Endothelial cell of umbilical vein (primary cell): Measurements from ENCODE around the gene MCHR1. TPM values are rescaled to one million over a fixed set of nuclear protein-coding genes. Genes with fewer than 3 reads are reported as not detected.

Source experiments
- BruUV-seq: library from RNA; stranded (reverse); fragments of 400-500 nt; replicated peaks from 2 replicates; lab custom pipeline; 2021; lab: Mats Ljungman, UMichigan
- CTCF ChIA-PET: fragments of 300-600, 350-600 bp; sonication (Branson Sonifier 250); formaldehyde crosslinking; loops from one replicate; lab custom pipeline; 2021; ENCODE audit warnings: antibody characterized with exemption, inconsistent platforms; lab: Charles Lee
- POLR2A ChIA-PET: fragments of 300-600, 350-600 bp; sonication (Branson Sonifier 250); formaldehyde crosslinking; loops from one replicate; lab custom pipeline; 2021; ENCODE audit warnings: antibody characterized with exemption, inconsistent platforms; lab: Charles Lee
- DNase-seq: peaks from one replicate; pipeline ENCODE4 v3.0.0-alpha.2; 2011; ENCODE audit warnings: low read depth, low spot score
- FAIRE-seq: peaks from 2 replicates; lab custom pipeline; 2011; peaks lifted over from hg19 to GRCh38; lab: Jason Lieb, UNC
- H2AFZ ChIP-seq: 2 replicates; pipeline ENCODE4 v1.6.0; 2012; ENCODE audit warnings: low read depth, low read length, control low read depth, inconsistent platforms
- H3K27ac ChIP-seq: 2 replicates; pipeline ENCODE4 v1.5.1; 2011; ENCODE audit warnings: low read depth, mild to moderate bottlenecking, control low read depth, low read length, moderate library complexity; ENCODE audit not compliant: insufficient read depth
- H3K27me3 ChIP-seq, 2 experiments: 2 replicates each; pipeline versions ENCODE4 v1.6.0 to v1.6.1; 2011; ENCODE audit warnings: low read length in 2 of 2, mixed read lengths in 1 of 2; ENCODE audit not compliant: control insufficient read depth in 2 of 2, insufficient read depth in 2 of 2
- H3K36me3 ChIP-seq, 2 experiments: 2 replicates in 1 of 2; 3 replicates in 1 of 2; pipeline ENCODE4 v1.5.1; 2011; ENCODE audit warnings: low read length in 2 of 2, mild to moderate bottlenecking in 1 of 2, moderate library complexity in 1 of 2; ENCODE audit not compliant: control insufficient read depth in 2 of 2, insufficient read depth in 2 of 2; ENCODE audit errors: extremely low read depth in 1 of 2
- H3K4me1 ChIP-seq: 3 replicates; pipeline ENCODE4 v1.5.1; 2011; ENCODE audit warnings: mild to moderate bottlenecking, low read length; ENCODE audit not compliant: control insufficient read depth, insufficient read depth; ENCODE audit errors: extremely low read depth
- H3K4me2 ChIP-seq: 2 replicates; pipeline ENCODE4 v1.6.1; 2011; ENCODE audit warnings: low read length, control low read depth, mixed read lengths; ENCODE audit not compliant: insufficient read depth
- H3K4me3 ChIP-seq, 3 experiments: fragments of 200-600 bp in 1 of 3; sonication (generic), shearing (Covaris generic) in 1 of 3; replicated peaks in 1 of 3; 2 replicates each; pipeline ENCODE4 v1.5.1; 2011 to 2016; ENCODE audit warnings: control low read depth in 3 of 3, low read length in 3 of 3, mild to moderate bottlenecking in 2 of 3, inconsistent platforms in 1 of 3, low read depth in 1 of 3, moderate library complexity in 1 of 3; ENCODE audit not compliant: insufficient read depth in 1 of 3
- H3K79me2 ChIP-seq: 2 replicates; pipeline ENCODE4 v1.6.0; 2012; ENCODE audit warnings: low read length, inconsistent platforms; ENCODE audit not compliant: control insufficient read depth, insufficient read depth
- H3K9ac ChIP-seq: replicated peaks from 2 replicates; pipeline ENCODE3; 2011; ENCODE audit warnings: low read length, control low read depth; ENCODE audit not compliant: insufficient read depth; ENCODE audit errors: extremely low read depth
- H3K9me1 ChIP-seq: replicated peaks from 3 replicates; pipeline ENCODE4 v1.6.0; 2011; ENCODE audit warnings: mild to moderate bottlenecking, low read length; ENCODE audit not compliant: control insufficient read depth, insufficient read depth; ENCODE audit errors: extremely low read depth
- H3K9me3 ChIP-seq: replicated peaks from 2 replicates; pipeline ENCODE4 v1.5.1; 2012; ENCODE audit warnings: low read length, inconsistent platforms; ENCODE audit not compliant: control insufficient read depth, insufficient read depth
- H4K20me1 ChIP-seq: replicated peaks from 2 replicates; pipeline ENCODE3; 2011; ENCODE audit warnings: mild to moderate bottlenecking, low read length; ENCODE audit not compliant: control insufficient read depth, insufficient read depth; ENCODE audit errors: extremely low read depth
- EZH2 ChIP-seq: IDR thresholded peaks from 2 replicates; pipeline ENCODE4 v1.6.1; 2012; ENCODE audit warnings: borderline replicate concordance, low read depth, mild to moderate bottlenecking, moderate library complexity, low read length, inconsistent platforms; ENCODE audit not compliant: severe bottlenecking
- GATA2 ChIP-seq: IDR thresholded peaks from 2 replicates; pipeline ENCODE4 v1.7.0; 2011; ENCODE audit warnings: low read depth, mild to moderate bottlenecking, moderate library complexity, mixed read lengths, low read length; ENCODE audit not compliant: insufficient read length, insufficient read depth
- JUN ChIP-seq: IDR thresholded peaks from 2 replicates; pipeline ENCODE4 v1.6.1; 2011; ENCODE audit warnings: borderline replicate concordance, low read depth; ENCODE audit not compliant: insufficient read length, insufficient read depth
- MYC ChIP-seq: IDR thresholded peaks from one replicate; pipeline ENCODE4 v1.6.1; 2011; ENCODE audit warnings: mild to moderate bottlenecking, low read depth, low read length
- POLR2A ChIP-seq: IDR thresholded peaks from 2 replicates; pipeline ENCODE4 v1.6.1; 2012; ENCODE audit warnings: low read depth, mild to moderate bottlenecking, control low read depth, low read length
- POLR2AphosphoS5 ChIP-seq: IDR thresholded peaks from 2 replicates; pipeline ENCODE4 v1.6.1; 2012; ENCODE audit warnings: low read depth, mild to moderate bottlenecking, control low read depth, low read length, moderate library complexity; ENCODE audit not compliant: insufficient read depth
- dilution Hi-C: fragments of 300-500 bp; cut with MboI; formaldehyde crosslinking; loops from one replicate; pipeline ENCODE4 v1.15.0; 2019; ENCODE audit warnings: low sequenced_read_pairs; ENCODE audit not compliant: extremely low pct_ligation_motif_present
- intact Hi-C: fragments of 100-400 bp; cut with micrococcal nuclease; formaldehyde crosslinking; loops from one replicate; pipeline ENCODE4 v1.10.0; 2022
- polyA plus RNA-seq, 4 experiments: library from polyadenylated mRNA; depleted of rRNA in 3 of 4; stranded (reverse) in 3 of 4; unstranded in 1 of 4; fragments of >200 nt; gene quantifications; 2 replicates each; pipeline versions ENCODE4 v1.2.1 to v1.2.3, GENCODE V29; 2011 to 2012; ENCODE audit warnings: missing spikeins in 1 of 4
- total RNA-seq: library from RNA; stranded (reverse); gene quantifications from 2 replicates; pipeline ENCODE4 v1.2.3, GENCODE V29; 2021
- TF ChIP-seq, protein P1 (sequence below), 2 donors: IDR thresholded peaks; 1 replicate in 1 of 2; 2 replicates in 1 of 2; pipeline ENCODE4 v1.5.1; 2011; ENCODE audit warnings: low read length in 2 of 2, mild to moderate bottlenecking in 2 of 2, moderate library complexity in 2 of 2, control low read depth in 1 of 2, inconsistent platforms in 1 of 2, low read depth in 1 of 2; ENCODE audit not compliant: insufficient read depth in 1 of 2; ENCODE audit errors: extremely low read depth in 1 of 2

Gene MCHR1
- total and polyA plus RNA-seq, 2 donors (not counting 3 experiments of a cell fraction or from before 2014, with no cell fraction given), result not detected

DNA sequence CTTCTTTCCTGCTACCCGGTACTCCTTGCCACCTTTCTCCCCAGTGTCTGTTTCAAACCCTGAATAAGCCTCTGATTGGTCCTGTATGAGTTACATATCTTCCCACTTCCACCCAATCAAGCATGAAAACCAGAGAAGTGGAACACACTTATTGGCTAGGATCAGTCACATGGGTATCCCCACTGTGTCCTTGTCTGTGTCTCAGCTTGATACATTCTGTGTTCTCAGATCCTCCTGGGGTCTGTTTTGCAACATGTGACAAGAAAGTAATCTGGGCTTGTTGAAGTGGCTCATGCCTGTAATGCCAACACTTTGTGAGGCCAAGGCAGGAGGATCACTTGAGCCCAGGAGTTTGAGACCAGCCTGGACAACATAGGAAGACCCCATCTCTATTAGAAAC is 23.9 kb downstream of the MCHR1 start:
- Histone ChIP-seq H3K9ac (no peak overlapping the region), H3K9me1 (no peaks in the 10 kb centered on the region), H3K4me3 (no peak overlapping the region), H3K27ac (no peak overlapping the region), H3K9me3 (no peaks in the 10 kb centered on the region), H2AFZ (no peak overlapping the region), H3K4me1 (no peaks in the 10 kb centered on the region), H3K27me3 (peaks cover 0 to 2% of the 10 kb centered on the region in 2 experiments), H4K20me1 (no peaks in the 10 kb centered on the region), H3K79me2 (no peaks in the 10 kb centered on the region), H3K4me2 (no peak overlapping the region), H3K36me3 (no peaks in the 10 kb centered on the region)
- CTCF ChIA-PET, result no interaction called here
- FAIRE-seq (no peak), DNase-seq (no peak)
- POLR2A ChIA-PET, result interaction anchor here (0.6 kb wide), 1 partner anchor 12 kb away, joined by 14 read pairs; no protein-coding TSS in a partner anchor
- BruUV-seq, result no TSS peak
- dilution Hi-C loops (no loop called here), intact Hi-C loops (no loop called here)
- TF ChIP-seq POLR2AphosphoS5, result no peak

DNA sequence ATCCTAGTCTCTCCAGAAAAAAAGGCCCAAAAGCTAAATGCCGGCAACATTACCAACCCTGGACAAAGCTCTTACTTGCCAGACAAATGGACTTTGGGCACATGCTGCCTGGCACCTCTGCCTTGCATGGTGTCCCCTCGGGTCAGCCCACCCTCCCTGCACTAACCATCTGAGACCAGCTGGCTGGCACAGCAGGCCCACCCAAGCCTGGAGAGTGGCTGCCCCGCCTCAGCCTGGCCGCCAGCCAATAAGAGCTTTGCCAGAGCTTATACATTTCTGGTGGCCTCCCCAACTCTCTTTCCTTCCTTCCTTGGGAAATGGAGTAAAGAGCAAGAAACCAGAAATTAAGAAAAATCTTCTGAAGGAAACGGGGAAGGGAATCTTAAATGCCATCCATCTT is 24.5 kb downstream of the MCHR1 start:
- BruUV-seq, result no TSS peak
- no peak overlapping the region for H3K27ac ChIP-seq
- no peak for TF ChIP-seq MYC
- no peak for TF ChIP-seq EZH2
- no peak for TF ChIP-seq POLR2A
- no peak for TF ChIP-seq JUN
- TF ChIP-seq GATA2, result no peak
- TF ChIP-seq, protein P1, sequence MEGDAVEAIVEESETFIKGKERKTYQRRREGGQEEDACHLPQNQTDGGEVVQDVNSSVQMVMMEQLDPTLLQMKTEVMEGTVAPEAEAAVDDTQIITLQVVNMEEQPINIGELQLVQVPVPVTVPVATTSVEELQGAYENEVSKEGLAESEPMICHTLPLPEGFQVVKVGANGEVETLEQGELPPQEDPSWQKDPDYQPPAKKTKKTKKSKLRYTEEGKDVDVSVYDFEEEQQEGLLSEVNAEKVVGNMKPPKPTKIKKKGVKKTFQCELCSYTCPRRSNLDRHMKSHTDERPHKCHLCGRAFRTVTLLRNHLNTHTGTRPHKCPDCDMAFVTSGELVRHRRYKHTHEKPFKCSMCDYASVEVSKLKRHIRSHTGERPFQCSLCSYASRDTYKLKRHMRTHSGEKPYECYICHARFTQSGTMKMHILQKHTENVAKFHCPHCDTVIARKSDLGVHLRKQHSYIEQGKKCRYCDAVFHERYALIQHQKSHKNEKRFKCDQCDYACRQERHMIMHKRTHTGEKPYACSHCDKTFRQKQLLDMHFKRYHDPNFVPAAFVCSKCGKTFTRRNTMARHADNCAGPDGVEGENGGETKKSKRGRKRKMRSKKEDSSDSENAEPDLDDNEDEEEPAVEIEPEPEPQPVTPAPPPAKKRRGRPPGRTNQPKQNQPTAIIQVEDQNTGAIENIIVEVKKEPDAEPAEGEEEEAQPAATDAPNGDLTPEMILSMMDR (IDR thresholded peaks at IDR 0.05; ENCODE audit: extremely low read depth in 1 of 2, insufficient read depth in 1 of 2, low read depth in 1 of 2, low read length in 2 of 2), result no peak
- no peak for TF ChIP-seq POLR2AphosphoS5
- H3K9me3 ChIP-seq, result no peaks in the 10 kb centered on the region
- no peaks in the 10 kb centered on the region for H3K9me1 ChIP-seq
- H3K4me3 ChIP-seq, result no peak overlapping the region
- H3K27me3 ChIP-seq, result no peaks in the 10 kb centered on the region
- H3K4me1 ChIP-seq, result no peaks in the 10 kb centered on the region
- no peak overlapping the region for H3K9ac ChIP-seq
- no peaks in the 10 kb centered on the region for H3K36me3 ChIP-seq
- POLR2A ChIA-PET, result interaction anchor here (0.6 kb wide), 1 partner anchor 12 kb away, joined by 14 read pairs; no protein-coding TSS in a partner anchor
- no peak overlapping the region for H2AFZ ChIP-seq
- DNase-seq, result no peak
- H3K79me2 ChIP-seq, result no peaks in the 10 kb centered on the region
- dilution Hi-C loops (no loop called here), intact Hi-C loops (no loop called here)
- H4K20me1 ChIP-seq, result no peaks in the 10 kb centered on the region
- CTCF ChIA-PET, result no interaction called here
- FAIRE-seq, result no peak
- no peak overlapping the region for H3K4me2 ChIP-seq
